SH-SY5Y (cell line): ENCODE data around the gene ERGIC1.

Source experiments
- GATA2 ChIP-seq: IDR thresholded peaks from 2 replicates; pipeline ENCODE4 v1.6.1; 2011; ENCODE audit warnings: mild to moderate bottlenecking, low read depth, low read length
- GATA3 ChIP-seq: IDR thresholded peaks from 2 replicates; pipeline ENCODE4 v1.6.1; 2011; ENCODE audit warnings: low read depth, mild to moderate bottlenecking, low read length, moderate library complexity

The ERGIC1 gene

GRCh38 chr5:172907657-172908056 is 73.6 kb downstream of the ERGIC1 start:
- TF ChIP-seq GATA2 (no peak), GATA3 (no peak)

GRCh38 chr5:172908662-172909061 is 74.6 kb downstream of the ERGIC1 start:
- TF ChIP-seq GATA2: no peak
- TF ChIP-seq GATA3: no peak

GRCh38 chr5:172909931-172910502 is 76.0 kb downstream of the ERGIC1 start:
- TF ChIP-seq GATA3: no peak
- no peak for TF ChIP-seq GATA2

- TF ChIP-seq GATA2: no peak
These were observed 77.0 kb downstream of the ERGIC1 start for GRCh38 chr5:172910828-172911627.

GRCh38 chr5:172911628-172911880 is 77.5 kb downstream of the ERGIC1 start:
- TF ChIP-seq GATA3 (no peak), GATA2 (no peak)

- TF ChIP-seq GATA3 (no peak), GATA2 (no peak)
These were observed 77.9 kb downstream of the ERGIC1 start for GRCh38 chr5:172911976-172912375.

GRCh38 chr5:172913117-172913850 is 79.2 kb downstream of the ERGIC1 start:
- TF ChIP-seq GATA3 (no peak), GATA2 (no peak)

- TF ChIP-seq GATA3 (no peak), GATA2 (no peak)
These were observed 81.5 kb downstream of the ERGIC1 start for GRCh38 chr5:172915514-172915913.

GRCh38 chr5:172918421-172919371 is 84.6 kb downstream of the ERGIC1 start:
- no peak for TF ChIP-seq GATA3
- no peak for TF ChIP-seq GATA2

- TF ChIP-seq GATA2: no peak
- no peak for TF ChIP-seq GATA3
These were observed 85.7 kb downstream of the ERGIC1 start for GRCh38 chr5:172919525-172920446.

GRCh38 chr5:172920447-172920849 is 86.4 kb downstream of the ERGIC1 start:
- TF ChIP-seq GATA2 (no peak), GATA3 (no peak)

- TF ChIP-seq GATA3: no peak
- TF ChIP-seq GATA2: no peak
These were observed 86.9 kb downstream of the ERGIC1 start for GRCh38 chr5:172920995-172921394.

GRCh38 chr5:172921906-172922305 is 87.9 kb downstream of the ERGIC1 start:
- TF ChIP-seq GATA2 (no peak), GATA3 (no peak)

GRCh38 chr5:172923539-172923938 is 89.5 kb downstream of the ERGIC1 start:
- TF ChIP-seq GATA2 (no peak), GATA3 (no peak)
